Neural progenitor cell (in vitro differentiated cells): Measurements from ENCODE around the gene MED13L. TPM values are rescaled to one million over a fixed set of nuclear protein-coding genes. Genes with fewer than 3 reads are reported as not detected.

Source experiments
- DNase-seq: peaks from one replicate; pipeline ENCODE4 v3.0.0-alpha.2; 2016; ENCODE audit warnings: low spot score
- H2AFZ ChIP-seq: fragments of 200-600 bp; sonication (generic); replicated peaks from 2 replicates; pipeline ENCODE4 v1.6.1; 2016; ENCODE audit warnings: antibody characterized with exemption
- H3F3A ChIP-seq: fragments of 200-600 bp; sonication (generic); 2 replicates; pipeline ENCODE4 v1.6.1; 2016; ENCODE audit warnings: antibody characterized with exemption, low read depth
- H3K27ac ChIP-seq: fragments of 200-600 bp; sonication (generic); 2 replicates; pipeline ENCODE4 v1.5.1; 2016; ENCODE audit warnings: mild to moderate bottlenecking
- H3K27me3 ChIP-seq: fragments of 200-600 bp; sonication (generic); 2 replicates; pipeline ENCODE4 v1.6.1; 2016; ENCODE audit warnings: mild to moderate bottlenecking, moderate library complexity
- H3K36me3 ChIP-seq: fragments of 200-600 bp; sonication (generic); 2 replicates; pipeline ENCODE4 v1.5.1; 2016
- H3K4me1 ChIP-seq: fragments of 200-600 bp; sonication (generic); 2 replicates; pipeline ENCODE4 v1.6.1; 2016; ENCODE audit warnings: mixed run types
- H3K4me2 ChIP-seq: fragments of 200-600 bp; sonication (generic); 2 replicates; pipeline ENCODE4 v1.6.1; 2016
- H3K4me3 ChIP-seq: fragments of 200-600 bp; sonication (generic); 2 replicates; pipeline ENCODE4 v1.5.1; 2016
- H3K79me2 ChIP-seq: fragments of 200-600 bp; sonication (generic); 2 replicates; pipeline ENCODE4 v1.6.1; 2016; ENCODE audit warnings: low read depth
- H3K9ac ChIP-seq: fragments of 200-600 bp; sonication (generic); 2 replicates; pipeline ENCODE4 v1.6.1; 2016
- H3K9me3 ChIP-seq: fragments of 200-600 bp; sonication (generic); 2 replicates; pipeline ENCODE4 v1.5.1; 2016; ENCODE audit warnings: low read depth
- H4K20me1 ChIP-seq: fragments of 200-600 bp; sonication (generic); 2 replicates; pipeline ENCODE4 v1.6.1; 2016; ENCODE audit warnings: low read depth
- H3K27ac Mint-ChIP-seq: 3 replicates; pipeline ENCODE4 v1.8.0; 2021; ENCODE audit warnings: mixed read lengths
- H3K27me3 Mint-ChIP-seq: 2 replicates; pipeline ENCODE4 v1.8.0; 2022; ENCODE audit warnings: low read depth, mild to moderate bottlenecking, inconsistent platforms, moderate library complexity, mixed read lengths; ENCODE audit not compliant: insufficient read depth
- H3K36me3 Mint-ChIP-seq: 3 replicates; pipeline ENCODE4 v1.8.0; 2021; ENCODE audit warnings: mixed read lengths
- H3K4me1 Mint-ChIP-seq: 3 replicates; pipeline ENCODE4 v1.8.0; 2021; ENCODE audit warnings: mixed read lengths
- H3K4me3 Mint-ChIP-seq: 3 replicates; pipeline ENCODE4 v1.8.0; 2021; ENCODE audit warnings: mild to moderate bottlenecking, moderate library complexity, mixed read lengths
- H3K9me3 Mint-ChIP-seq: 3 replicates; pipeline ENCODE4 v1.8.0; 2020; ENCODE audit warnings: mixed read lengths
- EZH2 ChIP-seq: fragments of 200-600 bp; sonication (generic); IDR thresholded peaks from 2 replicates; pipeline ENCODE4 v1.6.1; 2017; ENCODE audit warnings: antibody characterized with exemption, mild to moderate bottlenecking, moderate library complexity
- EZH2phosphoT487 ChIP-seq: fragments of 200-600 bp; sonication (generic); IDR thresholded peaks from 2 replicates; pipeline ENCODE4 v1.6.1; 2017; ENCODE audit warnings: antibody characterized with exemption
- total RNA-seq: library from RNA; depleted of rRNA; stranded (reverse); fragments of >200 nt; gene quantifications from 2 replicates; pipeline ENCODE4 v1.2.3, GENCODE V29; 2015; ENCODE audit warnings: low replicate concordance
- TF ChIP-seq, protein P1 (sequence below): fragments of 200-600 bp; sonication (generic); IDR thresholded peaks from 2 replicates; pipeline ENCODE4 v1.5.1; 2017; ENCODE audit warnings: antibody characterized with exemption, mild to moderate bottlenecking

The MED13L gene
- total RNA-seq, 1 donor from 2014 or later, result 149 TPM

DNA sequence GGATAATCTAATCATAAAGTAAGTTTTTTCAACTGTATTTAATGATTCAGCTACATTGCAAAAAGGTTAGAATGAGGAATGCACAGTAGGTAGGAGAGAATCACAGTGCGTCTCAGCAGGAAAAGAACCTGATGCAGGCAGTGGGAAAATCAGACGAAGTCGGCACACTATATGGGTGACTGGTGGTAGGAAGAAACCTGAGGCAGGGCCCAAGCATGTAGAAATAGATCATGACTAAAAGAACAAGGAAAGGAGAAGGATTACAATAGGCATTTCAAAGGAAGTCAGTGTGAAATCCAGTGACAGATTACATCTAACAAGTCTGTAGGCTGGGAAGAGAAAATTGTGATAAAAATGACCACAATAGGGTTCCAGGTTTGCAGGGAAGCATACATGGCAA, 267.0 kb downstream of the MED13L start:
- peaks cover 14% of the 10 kb centered on the region for H4K20me1 ChIP-seq
- Mint-ChIP-seq H3K4me1 (peaks cover 18% of the 10 kb centered on the region), H3K36me3 (peaks cover 23% of the 10 kb centered on the region), H3K27ac (no peak overlapping the region), H3K27me3 (no peaks in the 10 kb centered on the region), H3K9me3 (no peaks in the 10 kb centered on the region), H3K4me3 (no peak overlapping the region)
- peaks cover 5% of the 10 kb centered on the region for H3F3A ChIP-seq
- no peak overlapping the region for H3K9ac ChIP-seq
- peaks cover 7% of the 10 kb centered on the region for H3K36me3 ChIP-seq
- TF ChIP-seq EZH2, result no peak
- TF ChIP-seq EZH2phosphoT487, result no peak
- TF ChIP-seq, protein P1, sequence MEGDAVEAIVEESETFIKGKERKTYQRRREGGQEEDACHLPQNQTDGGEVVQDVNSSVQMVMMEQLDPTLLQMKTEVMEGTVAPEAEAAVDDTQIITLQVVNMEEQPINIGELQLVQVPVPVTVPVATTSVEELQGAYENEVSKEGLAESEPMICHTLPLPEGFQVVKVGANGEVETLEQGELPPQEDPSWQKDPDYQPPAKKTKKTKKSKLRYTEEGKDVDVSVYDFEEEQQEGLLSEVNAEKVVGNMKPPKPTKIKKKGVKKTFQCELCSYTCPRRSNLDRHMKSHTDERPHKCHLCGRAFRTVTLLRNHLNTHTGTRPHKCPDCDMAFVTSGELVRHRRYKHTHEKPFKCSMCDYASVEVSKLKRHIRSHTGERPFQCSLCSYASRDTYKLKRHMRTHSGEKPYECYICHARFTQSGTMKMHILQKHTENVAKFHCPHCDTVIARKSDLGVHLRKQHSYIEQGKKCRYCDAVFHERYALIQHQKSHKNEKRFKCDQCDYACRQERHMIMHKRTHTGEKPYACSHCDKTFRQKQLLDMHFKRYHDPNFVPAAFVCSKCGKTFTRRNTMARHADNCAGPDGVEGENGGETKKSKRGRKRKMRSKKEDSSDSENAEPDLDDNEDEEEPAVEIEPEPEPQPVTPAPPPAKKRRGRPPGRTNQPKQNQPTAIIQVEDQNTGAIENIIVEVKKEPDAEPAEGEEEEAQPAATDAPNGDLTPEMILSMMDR, result no peak
- DNase-seq, result no peak
- no peak overlapping the region for H3K4me3 ChIP-seq
- no peak overlapping the region for H2AFZ ChIP-seq
- H3K9me3 ChIP-seq, result no peaks in the 10 kb centered on the region
- H3K27ac ChIP-seq, result no peak overlapping the region
- no peaks in the 10 kb centered on the region for H3K27me3 ChIP-seq
- H3K4me2 ChIP-seq, result no peak overlapping the region
- peaks cover 6% of the 10 kb centered on the region for H3K4me1 ChIP-seq
- H3K79me2 ChIP-seq, result peaks cover 6% of the 10 kb centered on the region

DNA sequence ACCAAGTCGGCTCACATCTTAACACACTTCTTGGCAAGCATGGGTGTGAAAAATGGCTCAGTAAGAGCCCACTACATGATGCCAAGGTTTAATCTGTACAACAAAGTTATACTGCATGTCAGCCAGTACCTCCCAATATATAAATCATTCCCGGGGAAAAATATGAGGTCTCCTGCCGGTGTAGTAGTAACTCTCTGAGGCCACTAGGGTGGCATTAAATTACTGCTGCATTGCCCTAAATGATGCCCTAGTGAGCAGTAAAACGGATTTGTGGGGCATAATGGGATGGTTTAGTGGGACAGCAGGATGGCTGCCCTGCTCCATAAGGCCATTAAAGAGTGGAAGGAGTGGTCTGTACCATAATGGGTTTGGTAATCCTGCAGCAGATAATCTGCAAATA, 267.7 kb downstream of the MED13L start:
- Mint-ChIP-seq H3K36me3 (peaks cover 19% of the 10 kb centered on the region), H3K4me1 (peaks cover 18% of the 10 kb centered on the region), H3K4me3 (no peak overlapping the region), H3K27ac (no peak overlapping the region), H3K27me3 (no peaks in the 10 kb centered on the region), H3K9me3 (no peaks in the 10 kb centered on the region)
- Histone ChIP-seq H3K9ac (no peak overlapping the region), H3K4me2 (no peak overlapping the region), H3K4me3 (no peak overlapping the region), H3K9me3 (no peaks in the 10 kb centered on the region), H3K36me3 (peaks cover 8% of the 10 kb centered on the region), H2AFZ (no peak overlapping the region), H4K20me1 (peaks cover 12% of the 10 kb centered on the region), H3K27ac (no peak overlapping the region), H3K4me1 (peaks cover 6% of the 10 kb centered on the region), H3K79me2 (peaks cover 6% of the 10 kb centered on the region), H3K27me3 (no peaks in the 10 kb centered on the region), H3F3A (peaks cover 5% of the 10 kb centered on the region)
- TF ChIP-seq EZH2, result no peak
- TF ChIP-seq, protein P1, result peak; percentile 47
- DNase-seq, result peak; percentile 16

DNA sequence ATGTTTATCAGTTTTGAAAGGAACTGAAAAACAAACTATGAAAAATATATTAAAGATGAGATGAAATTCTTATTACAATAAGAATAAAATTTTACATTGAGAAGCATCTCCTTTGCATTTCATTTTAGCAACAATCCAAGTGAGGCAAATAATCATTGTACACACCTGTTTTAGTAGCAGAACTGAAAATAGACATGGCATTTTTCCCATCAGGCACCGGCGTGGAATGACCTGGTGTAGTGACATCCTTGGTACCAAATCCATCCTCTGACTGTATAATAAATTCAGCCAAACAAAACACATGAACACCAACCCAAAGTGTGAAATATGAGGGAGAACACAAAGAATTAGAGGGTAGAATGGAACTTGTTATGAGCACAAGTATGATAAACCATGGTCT, 271.4 kb downstream of the MED13L start:
- peaks cover 13% of the 10 kb centered on the region for H3K36me3 Mint-ChIP-seq
- peaks cover 5% of the 10 kb centered on the region for H3F3A ChIP-seq
- H3K4me3 Mint-ChIP-seq, result no peak overlapping the region
- H3K27me3 Mint-ChIP-seq, result no peaks in the 10 kb centered on the region
- H2AFZ ChIP-seq, result no peak overlapping the region
- H3K9ac ChIP-seq, result no peak overlapping the region
- H3K4me1 Mint-ChIP-seq, result peaks cover 3% of the 10 kb centered on the region
- H3K27ac ChIP-seq, result no peak overlapping the region
- peaks cover 6% of the 10 kb centered on the region for H3K4me1 ChIP-seq
- no peaks in the 10 kb centered on the region for H3K9me3 ChIP-seq
- H3K9me3 Mint-ChIP-seq, result no peaks in the 10 kb centered on the region
- H3K27me3 ChIP-seq, result no peaks in the 10 kb centered on the region
- TF ChIP-seq, protein P1, result no peak
- TF ChIP-seq EZH2 (no peak), EZH2phosphoT487 (no peak)
- no peak for DNase-seq
- H3K4me2 ChIP-seq, result no peak overlapping the region
- H4K20me1 ChIP-seq, result peaks cover 12% of the 10 kb centered on the region
- H3K27ac Mint-ChIP-seq, result no peak overlapping the region
- H3K4me3 ChIP-seq, result no peak overlapping the region
- peaks cover 21% of the 10 kb centered on the region for H3K36me3 ChIP-seq
- H3K79me2 ChIP-seq, result peaks cover 6% of the 10 kb centered on the region
